Measurements from ENCODE around the gene PRKCA. TPM values are rescaled to one million over a fixed set of nuclear protein-coding genes. Genes with fewer than 3 reads are reported as not detected.

Gene PRKCA
- total RNA-seq, 1 experiment from 2014 or later = 29.6 TPM

DNA sequence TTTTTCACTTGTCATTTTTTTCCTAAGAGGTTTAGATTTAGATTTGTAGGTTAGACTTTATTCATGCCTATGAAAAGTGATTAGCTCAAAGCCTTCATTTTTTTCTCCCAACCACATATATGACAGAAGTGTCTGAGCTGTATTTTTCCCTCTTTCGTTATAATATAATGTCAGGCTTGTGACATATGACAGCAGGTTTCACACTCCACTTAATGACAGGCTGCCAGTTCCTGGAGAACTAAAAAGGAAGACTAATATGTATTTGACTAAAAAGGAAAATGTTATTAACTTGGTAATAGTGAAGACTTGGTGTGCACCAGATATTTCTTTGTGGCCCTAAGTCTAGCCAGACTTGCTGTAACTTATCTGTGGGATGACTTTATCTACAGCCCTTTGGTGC, 331.8 kb downstream of the PRKCA start:
- TF ChIP-seq, protein P1, sequence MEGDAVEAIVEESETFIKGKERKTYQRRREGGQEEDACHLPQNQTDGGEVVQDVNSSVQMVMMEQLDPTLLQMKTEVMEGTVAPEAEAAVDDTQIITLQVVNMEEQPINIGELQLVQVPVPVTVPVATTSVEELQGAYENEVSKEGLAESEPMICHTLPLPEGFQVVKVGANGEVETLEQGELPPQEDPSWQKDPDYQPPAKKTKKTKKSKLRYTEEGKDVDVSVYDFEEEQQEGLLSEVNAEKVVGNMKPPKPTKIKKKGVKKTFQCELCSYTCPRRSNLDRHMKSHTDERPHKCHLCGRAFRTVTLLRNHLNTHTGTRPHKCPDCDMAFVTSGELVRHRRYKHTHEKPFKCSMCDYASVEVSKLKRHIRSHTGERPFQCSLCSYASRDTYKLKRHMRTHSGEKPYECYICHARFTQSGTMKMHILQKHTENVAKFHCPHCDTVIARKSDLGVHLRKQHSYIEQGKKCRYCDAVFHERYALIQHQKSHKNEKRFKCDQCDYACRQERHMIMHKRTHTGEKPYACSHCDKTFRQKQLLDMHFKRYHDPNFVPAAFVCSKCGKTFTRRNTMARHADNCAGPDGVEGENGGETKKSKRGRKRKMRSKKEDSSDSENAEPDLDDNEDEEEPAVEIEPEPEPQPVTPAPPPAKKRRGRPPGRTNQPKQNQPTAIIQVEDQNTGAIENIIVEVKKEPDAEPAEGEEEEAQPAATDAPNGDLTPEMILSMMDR (IDR thresholded peaks at IDR 0.05; ENCODE audit: insufficient read depth in 1 of 2, low read depth in 1 of 2, low read length in 1 of 2, severe bottlenecking in 1 of 2, unreplicated experiment in 1 of 2) = no peak
- ChIA-PET CTCF (no interaction called here), POLR2A (no interaction called here)
- Mint-ChIP-seq H3K27ac (ENCODE audit: unreplicated experiment) (no peak overlapping the region), H3K4me1 (ENCODE audit: low read depth, unreplicated experiment) (no peaks in the 10 kb centered on the region), H3K27me3 (ENCODE audit: insufficient read depth, unreplicated experiment) (no peaks in the 10 kb centered on the region), H3K36me3 (ENCODE audit: insufficient read depth, unreplicated experiment) (no peaks in the 10 kb centered on the region), H3K9me3 (ENCODE audit: unreplicated experiment) (no peaks in the 10 kb centered on the region), H3K4me3 (ENCODE audit: unreplicated experiment) (no peak overlapping the region)
- no peak for DNase-seq
- H3K27me3 ChIP-seq (replicated peaks; ENCODE audit: control insufficient read depth, insufficient read depth, low read length) = no peaks in the 10 kb centered on the region
- no peaks in the 10 kb centered on the region for H3K4me1 ChIP-seq
- no peaks in the 10 kb centered on the region for H3K36me3 ChIP-seq (ENCODE audit: control insufficient read depth, insufficient read depth, low read length)
- intact Hi-C loops (cut with micrococcal nuclease; ENCODE audit: unreplicated experiment) = no loop called here
- BruUV-seq (replicated peaks) = no TSS peak
- H3K9me3 ChIP-seq = no peaks in the 10 kb centered on the region
- no peak overlapping the region for H3K4me3 ChIP-seq (ENCODE audit: low read depth, low read length)

DNA sequence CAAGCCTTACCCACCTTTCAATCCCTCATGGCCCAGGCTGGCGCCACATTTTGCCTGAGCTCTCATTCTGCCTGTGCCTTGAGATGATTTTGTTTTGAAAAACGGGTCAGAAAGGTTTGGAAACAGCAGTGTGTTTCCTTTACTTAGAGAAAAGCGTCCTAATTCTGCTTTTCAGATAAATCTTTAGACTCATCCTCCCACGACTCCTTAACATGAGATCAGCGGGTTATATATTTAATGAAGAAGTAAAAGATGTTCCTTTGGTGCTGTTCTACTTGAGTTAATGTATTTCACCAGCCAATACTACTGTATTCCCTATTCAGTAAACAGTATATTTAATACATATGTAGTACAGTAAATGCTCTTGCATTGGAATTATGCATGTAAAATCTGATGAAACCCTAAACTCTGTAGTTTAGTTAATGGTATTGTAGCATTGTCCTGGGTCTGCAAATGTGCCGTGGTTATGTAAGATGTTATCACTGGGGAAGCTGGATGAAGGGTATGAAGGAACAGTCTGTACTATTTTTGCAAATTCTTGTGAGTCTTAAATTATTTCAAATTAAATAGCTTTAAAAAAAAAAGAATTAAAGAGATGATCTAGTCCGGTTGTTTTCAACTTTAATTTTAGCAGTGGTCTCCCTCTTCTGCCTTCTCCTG, 333.1 kb downstream of the PRKCA start:
- ChIA-PET CTCF (no interaction called here), POLR2A (interaction anchor here (0.7 kb wide), 1 partner anchor 38 kb away, joined by 5 read pairs; no protein-coding TSS in a partner anchor)
- no peak overlapping the region for H3K27ac Mint-ChIP-seq (ENCODE audit: unreplicated experiment)
- no peak overlapping the region for H3K4me3 ChIP-seq (ENCODE audit: low read depth, low read length)
- no peaks in the 10 kb centered on the region for H3K36me3 ChIP-seq (ENCODE audit: control insufficient read depth, insufficient read depth, low read length)
- no peak for DNase-seq
- BruUV-seq (replicated peaks) = no TSS peak
- no peaks in the 10 kb centered on the region for H3K9me3 ChIP-seq
- intact Hi-C loops (cut with micrococcal nuclease; ENCODE audit: unreplicated experiment) = no loop called here
- no peak overlapping the region for H3K4me3 Mint-ChIP-seq (ENCODE audit: unreplicated experiment)
- no peaks in the 10 kb centered on the region for H3K4me1 ChIP-seq
- TF ChIP-seq, protein P1 (IDR thresholded peaks at IDR 0.05; ENCODE audit: insufficient read depth in 1 of 2, low read depth in 1 of 2, low read length in 1 of 2, severe bottlenecking in 1 of 2, unreplicated experiment in 1 of 2) = no peak
- no peaks in the 10 kb centered on the region for H3K27me3 ChIP-seq (replicated peaks; ENCODE audit: control insufficient read depth, insufficient read depth, low read length)
- H3K27me3 Mint-ChIP-seq (ENCODE audit: insufficient read depth, unreplicated experiment) = no peaks in the 10 kb centered on the region
- no peaks in the 10 kb centered on the region for H3K4me1 Mint-ChIP-seq (ENCODE audit: low read depth, unreplicated experiment)
- no peaks in the 10 kb centered on the region for H3K9me3 Mint-ChIP-seq (ENCODE audit: unreplicated experiment)
- H3K36me3 Mint-ChIP-seq (ENCODE audit: insufficient read depth, unreplicated experiment) = no peaks in the 10 kb centered on the region

DNA sequence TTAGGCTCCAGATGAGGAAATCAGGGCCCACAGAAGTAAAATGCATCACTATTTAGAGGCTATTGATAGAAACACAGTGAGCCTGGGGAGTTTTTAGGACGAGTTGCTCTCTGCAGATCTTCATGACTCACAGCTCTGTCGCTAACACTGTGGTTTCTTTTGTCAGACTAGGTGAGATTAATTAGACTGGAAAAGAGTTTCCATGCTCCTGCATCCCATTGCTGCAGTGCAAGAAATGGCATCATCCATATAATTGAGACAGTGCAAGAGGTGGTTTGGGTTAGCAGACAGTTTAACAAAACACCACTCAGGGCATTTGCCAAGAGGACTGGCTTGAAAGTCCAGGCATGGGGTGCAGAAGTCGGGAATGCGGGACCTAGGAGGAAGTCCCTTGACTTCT, 333.7 kb downstream of the PRKCA start:
- TF ChIP-seq, protein P1 (IDR thresholded peaks at IDR 0.05; ENCODE audit: insufficient read depth in 1 of 2, low read depth in 1 of 2, low read length in 1 of 2, severe bottlenecking in 1 of 2, unreplicated experiment in 1 of 2) = no peak
- Mint-ChIP-seq H3K27me3 (ENCODE audit: insufficient read depth, unreplicated experiment) (no peaks in the 10 kb centered on the region), H3K4me3 (ENCODE audit: unreplicated experiment) (no peak overlapping the region), H3K27ac (ENCODE audit: unreplicated experiment) (no peak overlapping the region), H3K4me1 (ENCODE audit: low read depth, unreplicated experiment) (no peaks in the 10 kb centered on the region), H3K36me3 (ENCODE audit: insufficient read depth, unreplicated experiment) (no peaks in the 10 kb centered on the region), H3K9me3 (ENCODE audit: unreplicated experiment) (no peaks in the 10 kb centered on the region)
- Histone ChIP-seq H3K9me3 (no peaks in the 10 kb centered on the region), H3K36me3 (ENCODE audit: control insufficient read depth, insufficient read depth, low read length) (no peaks in the 10 kb centered on the region), H3K4me1 (no peaks in the 10 kb centered on the region), H3K4me3 (ENCODE audit: low read depth, low read length) (no peak overlapping the region), H3K27me3 (replicated peaks; ENCODE audit: control insufficient read depth, insufficient read depth, low read length) (no peaks in the 10 kb centered on the region)
- BruUV-seq (replicated peaks) = no TSS peak
- DNase-seq = no peak
- intact Hi-C loops (cut with micrococcal nuclease; ENCODE audit: unreplicated experiment) = no loop called here
- CTCF ChIA-PET = no interaction called here
- POLR2A ChIA-PET = no interaction called here

Measured in Caco-2 (cell line).